Activated T-helper 2 cell treated with anti-CD3 and anti-CD28 coated beads, Interferon-gamma antibody, Interleukin-2, Interleukin-4, amounts not matched to agents 10 μg/mL and 5 μg/mL and 100 μg/mL, durations not matched to agents 14 hours and 24 hours and 36 hours (primary cell): ENCODE results near the gene PLCL1. TPM values are rescaled to one million over a fixed set of nuclear protein-coding genes. Genes with fewer than 3 reads are reported as not detected.

Experiments used
- DNase-seq: peaks from one replicate; pipeline ENCODE4 v3.0.0; 2021; ENCODE audit warnings: low spot score
- H3K27ac Mint-ChIP-seq: one replicate; pipeline ENCODE4 v1.8.0; 2021; ENCODE audit warnings: mixed read lengths
- H3K27me3 Mint-ChIP-seq: one replicate; pipeline ENCODE4 v1.8.0; 2021; ENCODE audit warnings: low read depth, mixed read lengths
- H3K36me3 Mint-ChIP-seq: one replicate; pipeline ENCODE4 v1.8.0; 2021; ENCODE audit warnings: low read depth, mixed read lengths
- H3K4me1 Mint-ChIP-seq: one replicate; pipeline ENCODE4 v1.8.0; 2021; ENCODE audit warnings: low read depth, mixed read lengths
- H3K4me3 Mint-ChIP-seq: one replicate; pipeline ENCODE4 v1.8.0; 2021; ENCODE audit warnings: low read depth, mild to moderate bottlenecking, moderate library complexity, mixed read lengths
- H3K9me3 Mint-ChIP-seq: one replicate; pipeline ENCODE4 v1.8.0; 2021; ENCODE audit warnings: mixed read lengths
- intact Hi-C: fragments of 100-400 bp; cut with micrococcal nuclease; formaldehyde crosslinking; loops from one replicate; pipeline ENCODE4 v1.15.1; 2023
- total RNA-seq: library from RNA; stranded (reverse); gene quantifications from 2 replicates; pipeline ENCODE4 v1.2.3, GENCODE V29; 2022

Gene PLCL1
- total RNA-seq, 1 donor from 2014 or later = 1.8 TPM

DNA sequence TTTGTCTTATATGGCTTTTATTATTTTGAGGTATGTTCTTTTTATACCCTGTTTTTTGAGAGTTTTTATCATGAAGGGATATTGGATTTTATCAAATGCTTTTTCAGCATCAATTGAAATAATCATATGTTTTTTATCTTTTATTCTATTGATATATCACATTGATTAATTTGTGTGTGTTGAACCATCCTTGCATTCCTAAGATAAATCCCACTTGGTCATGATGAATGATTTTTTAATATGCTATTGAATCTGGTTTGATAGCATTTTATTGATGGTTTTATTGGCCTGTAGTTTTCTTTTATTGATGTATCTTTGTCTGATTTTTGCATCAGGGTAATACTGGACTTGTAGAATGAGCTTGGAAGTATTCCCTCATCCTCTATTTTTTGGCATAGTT, 160.3 kb downstream of the PLCL1 start:
- intact Hi-C loops = no loop called here
- Mint-ChIP-seq H3K27ac (no peak overlapping the region), H3K4me1 (peaks cover 5% of the 10 kb centered on the region), H3K27me3 (no peaks in the 10 kb centered on the region), H3K9me3 (peaks cover 30% of the 10 kb centered on the region), H3K36me3 (peaks cover 17% of the 10 kb centered on the region), H3K4me3 (no peak overlapping the region)
- no peak for DNase-seq

DNA sequence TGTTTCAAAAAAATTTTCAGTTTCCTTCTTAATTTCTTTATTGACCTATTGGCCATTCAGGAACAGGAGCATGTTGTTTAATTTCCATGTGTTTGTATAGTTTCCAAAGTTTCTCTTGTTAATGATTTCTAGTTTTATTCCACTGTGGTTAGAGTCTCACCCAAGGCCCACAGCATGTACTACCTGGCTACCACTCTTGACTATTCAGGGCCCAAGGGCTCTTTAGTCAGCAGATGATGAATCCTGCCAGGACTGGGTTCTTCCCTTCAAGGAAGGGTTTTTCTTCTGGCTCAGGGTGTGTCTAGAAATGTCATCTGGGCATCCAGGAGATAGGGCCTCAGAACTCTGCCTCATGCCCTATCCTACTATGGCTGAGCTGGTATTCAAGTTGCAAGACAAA, 161.4 kb downstream of the PLCL1 start:
- intact Hi-C loops = no loop called here
- Mint-ChIP-seq H3K27ac (no peak overlapping the region), H3K27me3 (no peaks in the 10 kb centered on the region), H3K9me3 (peaks cover 30% of the 10 kb centered on the region), H3K4me1 (peaks cover 10% of the 10 kb centered on the region), H3K36me3 (peaks cover 17% of the 10 kb centered on the region), H3K4me3 (no peak overlapping the region)
- no peak for DNase-seq

DNA sequence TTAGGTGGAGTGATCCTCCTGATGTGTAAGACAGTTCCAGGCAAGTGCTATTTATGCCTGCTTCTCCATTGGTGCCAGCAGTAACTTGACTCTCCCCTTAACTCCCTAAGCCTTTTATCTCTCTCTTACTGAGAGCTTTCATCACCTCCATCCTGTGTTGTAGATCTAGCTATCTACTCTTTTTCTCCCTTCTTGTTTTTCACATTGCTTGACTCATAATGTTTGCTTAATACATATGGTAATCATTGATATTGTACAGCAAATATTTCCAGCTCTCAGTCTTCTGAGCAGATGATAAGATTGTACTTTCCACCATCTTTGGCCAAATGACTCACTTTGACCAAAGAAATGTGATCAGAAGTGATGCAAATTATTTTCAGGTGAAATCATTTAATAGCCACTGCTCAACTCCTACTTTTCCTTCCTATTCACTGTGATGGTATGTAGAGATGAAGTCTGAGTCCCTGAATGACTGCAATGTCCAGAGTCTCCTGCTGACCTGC, 165.0 kb downstream of the PLCL1 start:
- no peak for DNase-seq
- Mint-ChIP-seq H3K4me3 (no peak overlapping the region), H3K4me1 (peaks cover 13% of the 10 kb centered on the region), H3K27me3 (no peaks in the 10 kb centered on the region), H3K9me3 (peaks cover 18% of the 10 kb centered on the region), H3K27ac (no peak overlapping the region), H3K36me3 (peaks cover 15% of the 10 kb centered on the region)
- intact Hi-C loops = no loop called here

DNA sequence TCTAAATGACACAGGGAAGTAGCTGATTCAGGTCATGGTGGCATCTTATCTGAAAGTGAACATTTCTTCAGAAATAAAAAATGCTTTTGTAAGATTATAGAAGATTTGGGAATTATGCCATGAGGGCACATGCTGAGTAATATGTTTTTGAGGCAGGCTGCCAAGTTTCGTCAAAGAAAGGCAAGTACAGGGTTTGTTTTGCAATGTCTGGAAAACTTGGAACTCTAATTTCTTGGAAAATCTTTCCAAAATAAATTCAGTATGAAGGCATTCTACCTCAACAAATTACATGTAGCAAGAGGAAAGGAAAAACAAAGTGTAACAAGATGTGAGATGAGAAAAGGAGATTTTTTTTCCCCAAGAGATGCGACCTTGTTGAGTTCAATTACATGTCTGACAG, 167.7 kb downstream of the PLCL1 start:
- intact Hi-C loops = no loop called here
- no peaks in the 10 kb centered on the region for H3K36me3 Mint-ChIP-seq
- no peak overlapping the region for H3K4me3 Mint-ChIP-seq
- H3K9me3 Mint-ChIP-seq = no peaks in the 10 kb centered on the region
- no peaks in the 10 kb centered on the region for H3K27me3 Mint-ChIP-seq
- DNase-seq = no peak
- H3K4me1 Mint-ChIP-seq = peaks cover 13% of the 10 kb centered on the region
- H3K27ac Mint-ChIP-seq = no peak overlapping the region

DNA sequence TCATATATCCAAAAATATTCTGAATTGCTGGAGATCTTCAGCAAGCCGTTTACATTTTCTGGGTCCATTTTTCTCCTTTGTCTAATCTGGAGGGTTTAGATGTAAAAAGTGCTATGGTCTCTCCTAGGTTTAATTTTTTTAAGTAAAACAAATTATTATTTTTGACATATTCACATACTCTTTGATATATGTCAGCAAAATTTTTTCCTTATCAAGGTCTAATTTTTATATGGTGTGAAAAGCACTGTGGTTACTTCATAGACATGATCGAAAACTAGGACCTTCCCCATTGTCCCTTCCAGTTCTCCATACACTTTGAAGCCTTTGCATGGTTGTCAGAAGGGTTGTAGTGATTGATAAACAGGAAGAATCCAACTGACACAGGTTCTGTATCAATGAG, 168.2 kb downstream of the PLCL1 start:
- no peaks in the 10 kb centered on the region for H3K36me3 Mint-ChIP-seq
- H3K27ac Mint-ChIP-seq = no peak overlapping the region
- peaks cover 13% of the 10 kb centered on the region for H3K4me1 Mint-ChIP-seq
- H3K9me3 Mint-ChIP-seq = no peaks in the 10 kb centered on the region
- DNase-seq = no peak
- H3K27me3 Mint-ChIP-seq = no peaks in the 10 kb centered on the region
- intact Hi-C loops = no loop called here
- no peak overlapping the region for H3K4me3 Mint-ChIP-seq

DNA sequence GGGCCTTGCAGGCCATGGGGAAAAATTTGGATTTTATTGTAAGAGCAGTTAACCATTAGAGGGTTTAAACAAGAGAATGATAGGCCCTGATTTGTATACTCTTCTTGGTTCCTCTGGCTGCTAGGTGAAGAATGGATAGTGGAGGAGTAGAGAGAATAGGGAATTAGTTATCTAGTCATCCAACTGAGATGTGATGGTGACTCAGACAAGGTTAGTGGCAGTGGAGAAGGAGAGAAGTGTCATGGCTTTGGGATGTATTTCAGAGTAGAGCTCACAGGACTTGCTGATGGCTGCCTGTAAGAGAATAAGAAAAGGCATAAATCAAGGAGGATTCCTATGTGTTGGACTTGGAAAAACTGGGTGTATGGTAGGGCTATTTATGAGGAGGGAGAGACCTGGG, 169.4 kb downstream of the PLCL1 start:
- H3K27ac Mint-ChIP-seq = no peak overlapping the region
- no peaks in the 10 kb centered on the region for H3K9me3 Mint-ChIP-seq
- peaks cover 13% of the 10 kb centered on the region for H3K4me1 Mint-ChIP-seq
- no peaks in the 10 kb centered on the region for H3K36me3 Mint-ChIP-seq
- DNase-seq = no peak
- H3K4me3 Mint-ChIP-seq = no peak overlapping the region
- H3K27me3 Mint-ChIP-seq = no peaks in the 10 kb centered on the region
- intact Hi-C loops = no loop called here

DNA sequence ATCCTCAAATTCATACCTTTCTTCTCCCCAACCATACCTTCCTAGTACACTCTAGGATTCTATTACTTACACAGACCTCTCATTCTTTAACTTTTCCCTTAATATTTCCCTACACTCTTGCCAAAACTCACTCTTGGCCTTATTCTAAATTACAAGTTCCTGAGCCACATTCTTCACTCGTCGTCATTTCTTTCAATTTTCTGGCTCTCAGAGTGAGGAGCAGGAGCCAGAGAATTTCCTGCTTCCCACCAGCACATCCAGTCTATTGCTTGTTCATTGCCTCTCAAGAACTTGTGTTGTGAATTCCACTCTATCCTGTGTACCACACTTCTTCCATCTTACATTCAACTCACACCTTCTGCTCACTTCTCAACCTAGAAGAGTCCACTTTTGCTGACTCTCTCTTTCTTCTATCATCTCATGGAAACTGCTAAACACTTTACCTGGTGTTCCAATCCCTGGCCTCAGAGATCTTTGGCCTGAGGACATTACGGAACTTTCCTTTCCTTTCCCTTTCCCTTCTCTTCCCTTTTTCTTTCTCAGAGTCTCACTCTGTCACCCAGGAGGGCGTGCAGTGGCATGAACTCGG, 171.6 kb downstream of the PLCL1 start:
- Mint-ChIP-seq H3K4me3 (no peak overlapping the region), H3K27ac (no peak overlapping the region), H3K9me3 (no peaks in the 10 kb centered on the region), H3K4me1 (peaks cover 2% of the 10 kb centered on the region), H3K27me3 (no peaks in the 10 kb centered on the region), H3K36me3 (no peaks in the 10 kb centered on the region)
- intact Hi-C loops = no loop called here
- DNase-seq = no peak

DNA sequence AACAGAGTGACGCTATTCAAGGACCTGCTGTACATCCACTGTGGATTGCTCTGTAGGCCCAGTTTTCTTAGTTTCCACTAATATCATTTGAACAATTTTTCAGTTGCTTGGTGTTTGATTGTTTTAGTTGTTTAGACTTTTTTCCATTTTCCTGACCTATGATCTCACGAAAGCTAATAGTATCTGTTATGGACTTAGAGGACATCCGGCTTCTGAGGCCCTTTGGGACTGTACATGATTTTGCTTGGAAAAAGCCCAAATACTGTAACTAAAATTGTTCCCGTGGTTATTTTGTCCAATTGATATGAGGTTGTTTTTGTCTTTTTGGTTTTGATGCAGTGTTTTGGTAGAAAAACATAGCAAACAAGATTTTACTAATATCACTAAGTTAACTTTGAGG, 174.6 kb downstream of the PLCL1 start:
- Mint-ChIP-seq H3K27ac (no peak overlapping the region), H3K4me3 (no peak overlapping the region), H3K9me3 (no peaks in the 10 kb centered on the region), H3K4me1 (no peaks in the 10 kb centered on the region), H3K27me3 (no peaks in the 10 kb centered on the region), H3K36me3 (no peaks in the 10 kb centered on the region)
- intact Hi-C loops = no loop called here
- DNase-seq = no peak

DNA sequence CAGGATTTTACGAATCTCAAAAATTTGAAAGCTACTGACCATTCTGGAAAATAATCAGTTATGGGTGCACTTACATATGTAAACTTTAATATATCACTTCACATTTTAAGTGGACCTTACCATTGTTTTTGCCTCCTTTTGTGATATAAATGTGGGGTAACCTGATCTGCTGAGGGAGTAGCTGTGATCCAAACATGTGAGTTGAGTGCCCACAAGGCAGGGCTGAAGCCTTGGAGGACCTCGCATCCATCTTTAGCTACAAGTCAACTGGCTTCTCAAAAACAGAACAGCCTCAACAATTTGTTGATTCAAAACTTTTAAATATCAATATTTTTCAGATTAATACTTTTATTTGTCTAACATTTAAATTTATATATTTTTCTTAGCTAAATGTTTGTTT, 178.2 kb downstream of the PLCL1 start:
- Mint-ChIP-seq H3K27ac (no peak overlapping the region), H3K9me3 (no peaks in the 10 kb centered on the region)
- intact Hi-C loops = no loop called here

DNA sequence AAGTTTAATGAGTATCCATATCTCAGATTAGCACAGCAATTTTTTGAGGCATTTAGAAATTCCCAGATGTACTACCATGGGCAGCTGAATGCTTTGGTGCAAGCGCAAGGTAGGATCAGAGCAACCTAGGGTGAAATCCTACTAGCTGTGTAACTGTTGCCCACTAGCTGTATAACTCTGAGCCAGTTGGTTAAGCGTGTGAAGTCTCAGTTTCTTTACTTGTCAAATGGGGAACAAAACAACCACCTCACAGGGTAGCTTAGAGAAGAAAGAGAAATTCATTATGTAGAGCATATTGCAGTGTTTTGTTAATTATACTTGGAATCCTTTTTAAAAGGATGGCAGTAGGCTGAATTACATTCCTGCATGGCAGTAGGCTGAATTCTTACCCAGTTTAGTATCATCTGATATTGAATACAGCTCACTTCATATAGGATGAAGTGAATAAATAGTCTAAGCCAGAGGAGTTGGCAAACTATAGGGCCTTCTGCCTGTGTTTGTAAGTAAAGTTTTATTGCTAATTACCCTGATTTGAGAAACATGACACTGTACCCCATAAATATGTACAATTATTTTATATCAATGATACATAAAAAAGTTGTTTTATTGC, 180.7 kb downstream of the PLCL1 start:
- no peak for DNase-seq
- Mint-ChIP-seq H3K4me3 (no peak overlapping the region), H3K27ac (no peak overlapping the region), H3K4me1 (no peaks in the 10 kb centered on the region), H3K9me3 (peaks cover 8% of the 10 kb centered on the region), H3K27me3 (no peaks in the 10 kb centered on the region), H3K36me3 (peaks cover 3% of the 10 kb centered on the region)
- intact Hi-C loops = no loop called here

More for the DNA sequence above, 178.2 kb downstream of the PLCL1 start:
- Mint-ChIP-seq H3K27me3 (no peaks in the 10 kb centered on the region), H3K36me3 (no peaks in the 10 kb centered on the region), H3K4me3 (no peak overlapping the region), H3K4me1 (no peaks in the 10 kb centered on the region)
- no peak for DNase-seq

DNA sequence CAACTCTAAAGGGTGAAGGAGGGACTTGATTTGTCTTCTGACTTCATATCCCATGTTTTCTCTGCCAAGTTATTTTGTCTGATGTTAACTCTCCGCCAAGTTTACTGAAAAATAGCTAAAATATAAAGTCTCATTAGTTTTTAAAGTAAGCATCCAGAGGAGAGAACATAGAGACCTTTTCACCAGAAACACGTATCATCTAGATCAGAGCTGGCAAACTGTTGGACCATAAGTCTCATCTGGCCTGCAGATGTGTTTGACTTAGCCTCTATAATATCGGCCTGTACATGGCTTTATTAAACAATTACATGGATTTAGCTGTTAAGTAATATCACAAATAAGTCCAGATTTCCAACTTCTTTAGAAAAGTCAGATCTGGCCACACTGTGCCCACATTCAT, 182.6 kb downstream of the PLCL1 start:
- intact Hi-C loops = no loop called here
- no peak for DNase-seq
- no peaks in the 10 kb centered on the region for H3K27me3 Mint-ChIP-seq
- H3K9me3 Mint-ChIP-seq = peaks cover 17% of the 10 kb centered on the region
- H3K36me3 Mint-ChIP-seq = peaks cover 12% of the 10 kb centered on the region
- H3K27ac Mint-ChIP-seq = no peak overlapping the region
- no peak overlapping the region for H3K4me3 Mint-ChIP-seq
- H3K4me1 Mint-ChIP-seq = no peaks in the 10 kb centered on the region

DNA sequence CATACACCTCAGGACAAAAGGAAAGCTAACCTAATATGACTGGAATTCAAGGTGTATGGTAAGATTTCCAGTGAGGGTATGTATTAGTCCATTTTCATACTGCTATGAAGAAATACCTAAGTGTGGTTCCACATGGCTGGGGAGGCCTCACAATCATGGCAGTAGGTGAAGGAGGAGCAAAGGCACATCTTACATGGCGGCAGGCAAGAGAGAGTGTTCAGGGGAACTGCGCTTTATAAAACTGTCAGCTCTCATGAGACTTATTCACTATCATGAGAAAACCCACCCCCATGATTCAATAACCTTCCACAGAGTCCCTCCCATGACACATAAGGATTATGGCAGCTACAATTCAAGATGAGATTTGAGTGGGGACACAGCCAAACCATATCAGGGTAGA, 186.0 kb downstream of the PLCL1 start:
- intact Hi-C loops = no loop called here
- Mint-ChIP-seq H3K27ac (no peak overlapping the region), H3K4me3 (no peak overlapping the region), H3K9me3 (peaks cover 17% of the 10 kb centered on the region), H3K4me1 (peaks cover 21% of the 10 kb centered on the region), H3K27me3 (no peaks in the 10 kb centered on the region), H3K36me3 (peaks cover 12% of the 10 kb centered on the region)
- no peak for DNase-seq

DNA sequence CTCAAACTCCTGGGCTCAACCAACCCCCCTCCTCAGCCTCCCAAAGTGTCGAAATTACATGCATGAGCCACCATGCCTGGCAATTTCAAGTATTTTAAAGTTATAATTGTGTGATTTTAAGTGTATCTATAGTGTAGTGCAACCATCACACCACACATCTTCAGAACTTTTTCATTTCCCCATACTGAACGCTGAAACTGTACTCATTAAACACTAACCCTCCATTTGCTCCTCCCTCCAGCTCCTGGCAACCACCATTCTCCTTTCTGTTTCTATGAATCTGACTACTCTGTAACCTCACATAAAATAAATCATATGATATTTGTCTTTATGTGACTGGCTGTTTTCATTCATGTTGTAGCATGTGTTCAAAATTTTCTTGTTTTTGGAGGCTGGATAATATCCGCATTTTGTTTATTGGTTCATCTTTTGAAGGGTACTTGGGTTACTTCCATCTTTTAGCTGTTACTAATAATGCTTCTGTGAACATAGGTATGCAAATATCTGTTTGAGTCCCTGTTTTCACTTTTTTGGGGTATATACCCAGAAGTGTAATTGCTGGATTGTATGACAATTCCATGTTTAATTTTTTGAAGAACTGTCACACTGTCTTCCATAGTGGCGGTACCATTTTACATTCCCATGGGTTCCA, 188.2 kb downstream of the PLCL1 start:
- intact Hi-C loops = no loop called here
- Mint-ChIP-seq H3K27me3 (no peaks in the 10 kb centered on the region), H3K9me3 (peaks cover 17% of the 10 kb centered on the region), H3K27ac (no peak overlapping the region), H3K36me3 (peaks cover 12% of the 10 kb centered on the region), H3K4me3 (no peak overlapping the region), H3K4me1 (peaks cover 40% of the 10 kb centered on the region)
- DNase-seq = no peak
